GM18517 (cell line): ENCODE measurements around the gene CFAP299.
A peak's percentile ranks its signal among the peaks of the same experiment; 100 is the strongest.

Source experiments
- ATAC-seq: cut with Tn5 transposase; IDR thresholded peaks from one replicate; pipeline ENCODE4 v1.9.1; 2021; ENCODE audit warnings: mild to moderate bottlenecking, moderate library complexity; ENCODE audit not compliant: unreplicated experiment

CFAP299 gene

DNA sequence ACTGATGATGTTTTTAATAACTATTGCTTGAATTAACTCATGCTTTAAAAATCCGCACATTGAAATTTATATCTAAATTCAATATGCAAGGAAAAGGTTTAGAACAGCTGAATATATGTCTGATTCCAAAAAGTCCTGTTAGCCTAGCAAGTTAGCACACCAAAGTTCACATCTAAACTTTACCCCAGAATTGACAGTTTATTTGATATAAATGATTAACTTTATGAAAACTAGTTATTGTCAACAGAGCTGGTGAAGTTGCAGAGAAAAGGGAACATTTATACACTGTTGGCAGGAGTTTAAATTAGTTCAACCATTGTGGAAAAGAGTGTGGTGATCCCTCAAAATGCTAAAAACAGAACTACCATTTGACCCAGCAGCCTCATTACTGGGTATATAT lies 574.4 kb downstream of the CFAP299 start:
- ATAC-seq, result no peak

DNA sequence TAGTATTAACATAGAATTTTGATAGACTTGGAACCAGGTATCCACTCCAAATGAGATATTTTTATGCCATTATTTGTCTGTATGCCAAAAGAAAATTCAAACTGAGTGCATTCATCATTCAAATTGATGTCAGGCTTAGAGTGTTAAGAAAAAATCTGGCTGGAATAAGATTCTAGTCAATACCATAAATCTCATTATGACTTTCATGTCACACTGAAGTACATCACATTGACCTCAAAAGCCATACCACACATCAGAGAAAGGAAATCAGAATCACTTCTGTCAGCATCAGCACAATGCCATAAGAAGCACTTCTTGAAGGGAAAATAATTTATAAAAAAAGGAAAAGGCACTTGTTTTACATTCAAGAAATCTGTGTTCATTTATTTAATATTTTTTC lies 575.9 kb downstream of the CFAP299 start:
- ATAC-seq, result no peak

DNA sequence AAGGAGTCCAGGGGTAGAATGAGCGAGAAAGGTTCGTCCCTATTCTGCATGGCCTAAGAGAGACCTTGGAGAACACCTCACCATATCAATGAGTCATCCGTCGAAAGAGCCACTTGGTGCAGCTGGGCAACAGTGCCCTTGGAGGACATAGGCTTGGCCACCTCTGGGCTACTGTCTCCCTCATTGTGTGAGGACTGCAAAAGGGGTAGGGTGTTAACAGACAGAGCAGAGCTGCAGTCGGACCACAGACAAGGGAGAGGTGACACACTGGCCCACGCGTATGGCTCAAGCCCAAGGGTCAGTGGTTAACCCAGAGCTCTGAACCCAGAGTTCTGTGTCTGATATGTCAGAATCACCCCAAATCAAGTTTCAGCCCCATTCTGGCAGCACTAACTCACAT lies 576.8 kb downstream of the CFAP299 start:
- ATAC-seq, result no peak

DNA sequence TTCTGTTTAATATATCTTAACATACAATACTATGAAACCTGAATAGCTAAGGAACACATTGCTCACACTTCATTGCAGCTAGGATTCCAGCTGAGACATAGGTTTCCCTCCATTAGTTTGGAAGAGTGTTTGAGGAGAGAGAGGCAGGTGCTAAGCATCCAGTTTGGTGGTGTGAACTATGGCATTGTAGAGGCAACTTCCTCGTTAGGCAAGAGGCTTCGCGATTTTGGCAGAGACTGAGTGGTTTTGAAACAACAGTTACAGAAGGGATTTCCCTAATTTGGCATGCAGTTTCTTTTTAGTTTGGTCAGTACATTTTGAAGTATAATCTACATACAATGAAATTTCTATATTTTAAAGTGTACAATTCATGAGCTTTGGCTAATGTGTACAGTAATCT lies 577.9 kb downstream of the CFAP299 start:
- ATAC-seq, result peak; percentile 92

DNA sequence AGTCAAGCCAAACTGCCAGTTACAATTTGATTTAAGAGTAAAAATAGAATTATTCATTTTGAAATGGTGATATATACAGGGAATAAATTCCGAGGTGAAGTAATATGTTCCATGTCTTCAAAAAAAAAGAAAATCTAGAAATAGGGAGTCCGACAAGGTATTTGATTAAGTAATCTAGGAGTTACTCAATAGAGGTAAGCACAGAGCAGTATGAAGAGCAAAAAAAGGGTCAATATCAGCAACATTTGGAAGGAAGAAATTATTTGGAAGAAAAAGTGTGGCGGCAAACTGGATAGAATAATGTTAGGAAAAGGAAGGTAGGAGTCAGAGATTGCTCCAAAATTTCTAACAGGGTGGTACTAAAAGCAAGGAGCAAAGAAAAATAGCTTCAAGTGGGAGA lies 581.2 kb downstream of the CFAP299 start:
- no peak for ATAC-seq

DNA sequence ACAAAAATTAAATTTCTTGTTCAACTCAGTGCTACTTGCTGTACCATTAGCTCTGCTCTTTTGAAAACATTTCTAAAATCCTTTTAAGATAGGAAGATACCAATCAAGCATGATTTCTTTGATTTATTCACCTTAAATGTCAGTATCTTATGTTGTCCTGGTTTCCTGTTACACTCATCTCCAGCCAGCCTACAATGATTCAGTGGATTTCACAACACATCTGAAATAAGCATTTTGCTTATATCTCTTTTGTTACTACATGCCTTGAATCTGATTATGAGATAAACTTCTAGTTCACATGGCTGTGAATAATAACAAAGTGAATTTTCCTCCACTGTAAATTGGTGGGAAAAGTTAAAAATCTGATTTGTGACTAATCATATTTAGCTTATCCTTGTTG lies 582.5 kb downstream of the CFAP299 start:
- ATAC-seq, result no peak

DNA sequence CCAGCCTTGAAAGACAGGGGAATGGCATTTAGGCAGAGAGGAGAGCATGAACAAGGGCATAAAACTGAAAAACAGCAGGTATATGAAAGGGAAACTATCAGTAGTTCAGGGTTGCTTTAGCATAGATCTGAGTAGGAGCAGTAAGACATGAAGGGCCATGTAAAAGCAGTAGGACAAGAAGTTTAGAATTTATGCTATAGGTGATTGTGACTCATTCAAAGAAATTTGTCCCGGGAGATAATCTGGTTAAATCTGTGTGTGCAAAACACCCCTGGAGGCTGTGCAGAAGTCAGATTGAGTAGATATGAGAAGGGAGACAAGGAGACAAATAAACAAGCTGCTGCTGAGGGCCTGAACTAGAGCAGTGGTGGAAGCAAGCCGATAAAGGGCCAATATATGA lies 585.9 kb downstream of the CFAP299 start:
- ATAC-seq, result no peak

DNA sequence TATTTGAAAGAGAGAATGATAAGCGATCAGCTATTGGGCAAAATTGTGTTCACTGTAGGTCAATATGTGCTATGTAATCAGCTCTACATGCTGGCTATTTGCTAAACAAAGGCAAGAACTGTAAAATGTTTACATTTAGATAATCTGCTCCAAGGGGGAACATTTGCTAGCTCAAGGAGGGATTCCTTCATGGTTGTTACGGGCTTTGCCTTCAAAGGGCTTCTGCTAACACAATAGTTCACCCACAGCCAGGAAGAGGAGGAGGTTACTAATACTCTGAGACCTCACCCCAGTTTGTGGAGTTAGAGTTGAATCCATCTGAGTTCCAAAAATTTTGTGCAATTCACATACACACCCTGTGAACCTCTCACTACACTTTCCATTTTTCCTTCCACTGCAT lies 587.4 kb downstream of the CFAP299 start:
- no peak for ATAC-seq

DNA sequence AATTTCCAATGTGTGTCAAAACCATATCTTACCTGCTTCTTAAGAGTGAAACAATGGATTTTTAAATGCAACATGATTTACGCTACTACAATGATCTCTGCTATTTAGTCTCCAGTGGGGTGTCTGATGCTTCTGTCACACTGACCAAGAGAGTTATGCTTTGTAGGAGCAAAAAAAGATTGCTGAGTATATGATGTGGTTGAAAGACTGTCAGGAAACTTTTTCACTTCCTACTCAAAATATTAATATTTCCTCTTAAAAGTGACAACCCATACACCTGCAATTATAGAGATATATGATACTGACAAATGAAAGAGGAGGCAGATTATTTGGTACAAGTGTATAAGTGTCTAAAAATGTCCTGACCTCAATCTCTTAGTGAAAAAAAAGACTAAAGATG lies 589.8 kb downstream of the CFAP299 start:
- ATAC-seq, result no peak

DNA sequence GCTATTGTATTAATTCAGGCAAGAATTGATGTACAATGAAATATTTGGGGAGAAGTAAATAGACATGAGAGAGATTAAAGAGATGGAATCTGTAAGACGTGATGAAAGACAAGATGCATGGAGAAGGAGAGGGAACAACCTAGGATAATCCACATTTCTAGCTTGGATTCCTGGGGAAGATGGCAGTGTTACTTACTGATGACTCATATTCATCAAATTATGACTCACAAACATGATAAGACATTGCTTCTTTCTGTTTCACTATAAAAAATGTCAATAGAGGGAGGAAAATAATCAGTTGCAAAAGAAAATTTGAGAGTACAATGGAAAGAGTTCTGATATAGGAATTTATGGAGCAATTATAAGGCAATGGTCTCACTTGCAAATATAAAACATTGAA lies 590.9 kb downstream of the CFAP299 start:
- ATAC-seq, result no peak

DNA sequence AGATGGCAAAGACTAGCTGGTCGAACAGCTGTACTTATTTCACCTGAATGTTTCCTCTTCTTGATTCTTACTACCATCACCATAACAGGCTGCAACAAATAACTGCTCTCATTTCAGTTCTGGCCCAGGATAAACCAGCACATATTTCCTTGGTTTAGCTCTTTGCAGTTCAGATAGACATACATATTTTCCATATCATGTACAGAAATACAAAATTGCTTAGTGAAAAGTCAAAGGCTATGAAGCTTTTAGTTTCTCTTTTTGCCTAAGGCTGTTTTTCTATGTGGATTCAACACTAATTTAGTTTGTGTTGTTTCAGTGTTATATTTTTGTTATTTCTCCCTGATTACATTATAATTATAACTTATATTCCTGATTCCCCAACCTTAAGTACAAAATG lies 591.4 kb downstream of the CFAP299 start:
- no peak for ATAC-seq

DNA sequence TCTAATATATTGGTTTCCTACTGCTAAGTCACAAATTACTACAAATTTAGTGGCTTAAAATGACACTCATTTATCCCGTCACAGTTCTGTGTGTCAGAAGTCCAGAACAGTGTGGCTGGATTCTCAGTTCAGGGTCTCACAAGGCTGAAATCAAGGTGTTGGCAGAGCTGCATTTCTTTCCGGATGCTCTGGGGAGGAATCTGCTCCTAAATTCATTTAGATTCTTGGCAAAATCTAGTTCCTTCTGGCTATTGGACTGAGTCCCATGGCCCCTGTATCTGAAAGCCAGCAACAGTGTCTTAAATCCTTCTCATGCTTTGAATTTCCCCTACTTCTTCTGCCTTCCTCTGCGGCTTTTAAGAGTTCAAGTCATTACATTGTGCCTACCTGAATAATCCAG lies 591.9 kb downstream of the CFAP299 start:
- ATAC-seq, result no peak

DNA sequence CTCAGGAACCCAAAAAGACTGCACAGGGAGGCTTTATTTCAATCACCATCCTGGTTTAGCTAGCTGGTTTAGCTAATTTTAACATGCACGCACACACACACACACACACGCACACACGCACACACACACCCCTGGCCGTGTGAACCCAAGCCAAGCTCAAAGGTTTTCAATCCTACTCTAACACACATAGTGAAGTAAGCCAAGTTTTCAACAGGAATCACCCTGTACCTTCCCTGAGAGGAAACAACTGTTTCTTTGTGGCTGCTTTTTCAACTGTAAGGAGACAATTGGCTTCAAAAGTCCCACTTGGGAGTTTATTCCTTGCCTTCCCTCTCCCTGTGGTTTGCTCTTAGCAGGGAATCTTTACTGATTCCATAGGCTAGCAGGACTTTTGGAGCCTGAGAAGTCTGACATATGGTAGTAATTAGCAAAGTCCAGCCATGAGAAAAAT lies 596.1 kb downstream of the CFAP299 start:
- no peak for ATAC-seq

DNA sequence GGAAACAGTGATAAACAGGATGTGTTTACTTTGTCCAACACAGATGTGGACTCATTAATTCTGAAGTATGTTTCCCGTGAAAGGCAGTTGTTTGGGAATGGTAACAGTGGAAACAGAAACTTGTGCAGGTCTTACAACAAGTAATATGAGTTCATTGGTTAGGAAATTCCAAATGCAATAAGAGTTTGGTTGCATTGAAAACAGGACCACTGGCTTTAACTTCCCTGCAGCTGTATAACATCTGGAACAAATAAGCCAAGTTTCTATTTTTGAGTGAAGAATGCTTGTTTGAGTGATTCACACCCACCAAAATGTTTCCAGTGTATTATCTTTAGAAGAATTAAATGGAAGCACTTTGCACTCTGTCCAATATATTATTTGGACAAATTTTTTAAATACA lies 612.6 kb downstream of the CFAP299 start:
- ATAC-seq, result no peak

DNA sequence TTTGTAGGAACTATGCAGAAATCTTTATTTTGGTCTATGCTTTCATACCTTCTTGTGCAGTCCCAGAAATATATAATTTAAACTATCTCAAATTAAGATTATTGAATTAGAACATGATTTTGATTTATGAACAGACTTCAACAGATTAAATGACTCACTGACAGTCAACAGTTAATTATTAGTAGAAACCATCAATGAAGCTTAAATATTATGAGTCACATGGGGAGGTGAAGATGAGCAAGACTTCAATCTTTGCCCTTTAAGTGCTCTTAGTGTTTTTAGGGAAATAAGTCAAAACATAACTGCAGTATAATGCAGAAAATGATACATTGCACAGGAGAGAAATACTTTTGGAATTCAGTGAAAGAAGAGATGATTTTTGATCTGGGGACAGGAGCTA lies 613.5 kb downstream of the CFAP299 start:
- ATAC-seq, result peak; percentile 70

DNA sequence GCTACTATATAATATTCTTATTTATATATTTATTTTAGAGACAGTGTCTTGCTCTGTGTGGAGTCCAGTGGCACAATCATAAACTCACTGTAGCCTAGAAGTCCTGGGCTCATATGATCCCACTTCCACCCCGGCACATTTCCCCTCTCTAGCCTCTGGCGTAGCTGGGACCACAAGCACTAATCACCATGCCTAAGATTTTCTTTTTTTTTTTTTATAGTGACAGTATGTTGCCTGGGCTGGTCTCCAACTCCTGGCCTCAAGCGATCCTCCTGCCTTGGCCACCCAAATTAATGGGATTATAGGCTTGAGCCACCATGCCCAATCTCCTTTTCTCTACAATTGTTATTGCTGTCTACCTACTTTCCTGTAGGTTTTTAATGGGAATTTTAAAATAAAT lies 620.9 kb downstream of the CFAP299 start:
- no peak for ATAC-seq

DNA sequence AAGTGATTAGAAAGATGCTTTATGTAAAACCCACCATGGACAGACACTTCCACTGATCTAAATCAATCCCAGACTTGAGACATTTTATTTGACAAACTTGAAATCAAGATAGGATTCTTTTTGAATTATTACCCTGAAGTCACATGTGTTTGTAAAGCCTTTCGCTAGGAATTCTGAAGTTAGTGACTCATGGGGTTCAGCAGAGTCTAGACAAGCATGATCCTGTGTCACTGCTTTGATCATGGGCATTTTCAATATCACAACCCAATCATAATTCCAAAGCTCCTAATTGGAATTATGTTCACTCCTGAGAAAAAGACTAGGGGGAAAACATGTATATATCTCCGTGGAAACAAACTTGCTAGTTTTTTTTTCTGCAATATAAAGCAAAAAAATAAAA lies 627.5 kb downstream of the CFAP299 start:
- no peak for ATAC-seq

DNA sequence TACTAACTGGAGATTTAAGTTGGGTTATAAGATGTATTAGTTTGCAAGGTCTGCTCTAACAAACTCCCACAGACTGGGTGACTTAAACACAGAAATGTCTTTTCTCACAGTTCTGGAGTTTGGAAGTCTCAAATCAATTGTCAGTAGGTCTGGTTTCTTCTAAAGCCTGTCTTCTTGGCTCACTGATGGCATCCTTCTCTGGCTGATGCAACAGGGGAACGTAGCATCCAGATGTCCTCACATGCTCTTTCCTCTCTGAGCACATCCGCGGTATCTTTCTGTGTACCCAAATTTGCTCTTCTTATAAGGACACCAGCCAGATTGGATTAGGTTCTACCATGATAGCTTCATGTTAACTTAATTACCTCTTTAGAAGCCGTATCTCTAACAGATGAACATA lies 631.8 kb downstream of the CFAP299 start:
- no peak for ATAC-seq

DNA sequence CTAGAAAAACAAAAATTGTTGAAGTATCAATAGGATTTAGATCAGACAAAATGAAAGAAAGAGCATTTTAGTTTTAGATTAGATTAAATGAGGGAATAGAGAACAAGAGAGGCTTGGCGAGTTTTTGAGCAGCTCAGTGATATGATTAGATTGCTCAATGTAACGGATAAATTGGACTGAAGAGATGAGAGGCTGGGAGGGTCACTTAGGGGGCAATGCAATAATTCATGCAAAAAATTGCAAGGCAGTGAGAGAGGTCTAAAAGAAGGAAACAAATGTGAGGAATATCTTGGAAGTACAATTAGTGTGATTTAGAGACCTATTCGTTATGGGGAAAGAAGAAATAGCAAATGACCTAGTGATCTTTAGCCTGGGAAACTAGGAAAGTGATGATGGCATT lies 644.7 kb downstream of the CFAP299 start:
- no peak for ATAC-seq

DNA sequence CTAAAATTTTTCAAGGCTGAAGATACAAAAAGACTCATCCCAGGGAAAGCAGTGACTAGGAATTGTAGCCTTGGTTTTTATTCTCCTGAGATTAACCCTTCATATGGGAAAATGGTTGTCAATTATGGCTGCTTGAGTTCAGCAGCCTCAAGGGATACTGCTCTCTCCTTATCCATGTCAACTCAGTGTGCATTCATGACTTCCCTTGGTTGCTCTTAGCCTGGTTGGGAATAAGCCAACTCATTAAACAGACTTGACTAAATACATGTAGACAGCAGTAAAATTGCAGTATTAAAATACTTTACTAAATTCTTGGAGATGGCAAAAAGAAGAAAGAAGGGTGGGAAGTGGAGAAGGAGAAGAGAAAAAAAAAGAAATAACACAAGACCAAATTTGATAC lies 650.5 kb downstream of the CFAP299 start:
- no peak for ATAC-seq

DNA sequence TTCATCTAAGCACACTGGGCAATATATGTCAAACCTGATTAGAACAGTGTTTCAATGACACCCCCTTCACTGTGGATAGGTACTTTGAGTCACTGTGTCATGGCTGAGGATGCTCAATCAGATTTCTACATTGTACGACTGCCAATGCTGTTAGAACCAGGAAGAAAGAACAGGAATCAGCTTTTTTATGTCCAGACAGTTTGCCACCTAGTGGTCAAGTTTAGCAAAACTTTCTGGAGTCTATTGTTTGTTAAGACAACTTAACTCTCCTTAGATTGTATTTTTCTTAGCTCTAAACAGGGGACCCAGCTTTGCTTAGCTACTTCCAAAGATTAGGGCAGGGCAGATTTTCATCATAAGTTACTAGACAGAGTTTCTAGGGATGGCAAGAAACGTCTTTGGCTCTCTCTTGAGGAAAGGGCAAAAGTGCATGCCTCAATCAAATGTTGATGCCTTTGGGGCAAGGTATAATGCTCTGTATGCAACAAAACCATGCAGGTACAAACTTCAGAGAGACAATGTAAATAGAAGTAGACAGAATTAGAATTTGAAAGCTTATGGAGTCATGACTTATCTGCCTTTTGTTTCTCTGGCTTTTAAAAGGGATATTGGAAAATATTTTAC lies 654.5 kb downstream of the CFAP299 start:
- peak; percentile 82 for ATAC-seq

DNA sequence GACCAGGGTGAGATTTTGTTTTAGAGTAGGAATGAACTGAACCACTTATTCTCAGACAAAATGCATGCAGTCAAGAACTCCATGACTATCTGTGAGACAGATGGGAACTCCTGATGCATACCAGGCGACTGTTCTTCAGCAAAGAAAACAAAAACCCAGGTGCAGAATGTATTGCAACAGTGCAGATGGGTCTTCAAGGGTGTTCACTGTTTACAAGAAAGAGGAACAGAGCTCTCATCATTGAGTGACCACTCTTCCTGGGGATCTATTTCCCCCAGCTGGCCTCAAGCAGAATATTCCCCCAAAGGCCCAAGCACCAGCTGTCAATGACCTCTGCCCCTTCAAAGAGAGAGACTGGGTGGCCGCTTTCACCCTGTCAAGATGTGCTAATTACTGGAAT lies 655.3 kb downstream of the CFAP299 start:
- ATAC-seq, result no peak

DNA sequence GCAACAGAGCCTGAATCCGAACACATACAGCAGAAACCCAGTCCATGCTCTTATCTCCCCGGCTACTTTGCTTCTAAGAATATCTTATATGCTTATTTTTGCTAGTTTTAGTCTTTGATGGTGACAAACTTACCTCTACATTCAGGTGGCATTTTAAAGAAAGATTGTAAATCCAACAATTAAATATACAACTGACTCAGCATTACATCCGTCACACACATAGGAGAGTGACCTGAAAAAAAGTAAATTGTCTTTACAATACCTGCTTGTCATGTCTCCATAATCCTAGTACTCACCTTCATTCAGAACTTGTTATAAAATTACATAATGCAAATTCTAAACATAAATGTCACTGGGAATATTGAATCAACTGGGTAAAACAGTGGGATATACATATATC lies 664.4 kb downstream of the CFAP299 start:
- ATAC-seq, result no peak
